GM12891 (cell line): Measurements from ENCODE around the gene EIF4E2.

Experiments used
- DNase-seq: peaks from one replicate; pipeline ENCODE4 v3.0.0; 2011; ENCODE audit warnings: low spot score; ENCODE audit not compliant: insufficient read length
- FAIRE-seq: peaks from 2 replicates; lab custom pipeline; 2011; peaks lifted over from hg19 to GRCh38; lab: Jason Lieb, UNC
- PAX5 ChIP-seq: IDR thresholded peaks from 2 replicates; pipeline ENCODE4 v1.6.1; 2011; ENCODE audit warnings: low read length, moderate library complexity, mild to moderate bottlenecking; ENCODE audit not compliant: insufficient read depth, severe bottlenecking
- POLR2A ChIP-seq: IDR thresholded peaks from 2 replicates; pipeline ENCODE4 v1.6.1; 2011; ENCODE audit warnings: low read depth, low read length, control low read depth
- POLR2AphosphoS5 ChIP-seq: IDR thresholded peaks from 2 replicates; pipeline ENCODE4 v1.6.1; 2011; ENCODE audit warnings: low read depth, low read length, control low read depth
- POU2F2 ChIP-seq: IDR thresholded peaks from 2 replicates; pipeline ENCODE4 v1.6.1; 2011; ENCODE audit warnings: low read depth, mild to moderate bottlenecking, control low read depth, low read length, moderate library complexity
- SPI1 ChIP-seq: IDR thresholded peaks from 2 replicates; pipeline ENCODE4 v1.6.1; 2011; ENCODE audit warnings: low read depth, low read length, control low read depth
- TAF1 ChIP-seq: IDR thresholded peaks from 2 replicates; pipeline ENCODE4 v1.6.1; 2011; ENCODE audit warnings: low read depth, low read length, control low read depth

Gene EIF4E2

GRCh38 chr2:232543928-232544631, 6.4 kb upstream of the EIF4E2 start:
- TF ChIP-seq POLR2A (no peak), SPI1 (no peak), POLR2AphosphoS5 (no peak), TAF1 (no peak), PAX5 (no peak), POU2F2 (no peak)
- FAIRE-seq: no peak
- no peak for DNase-seq

GRCh38 chr2:232544674-232545073, 5.8 kb upstream of the EIF4E2 start:
- FAIRE-seq: no peak
- DNase-seq: no peak
- TF ChIP-seq POLR2AphosphoS5 (no peak), POLR2A (no peak), TAF1 (no peak), SPI1 (no peak), POU2F2 (no peak), PAX5 (no peak)

- TF ChIP-seq PAX5 (no peak), SPI1 (no peak), POLR2A (no peak), POLR2AphosphoS5 (no peak), TAF1 (no peak), POU2F2 (no peak)
- FAIRE-seq (no peak), DNase-seq (no peak)
Measured at GRCh38 chr2:232545511-232546375, 4.7 kb upstream of the EIF4E2 start.

- FAIRE-seq (no peak), DNase-seq (no peak)
- TF ChIP-seq SPI1: no peak
- no peak for TF ChIP-seq POLR2A
- TF ChIP-seq POLR2AphosphoS5: no peak
- no peak for TF ChIP-seq PAX5
- no peak for TF ChIP-seq TAF1
- no peak for TF ChIP-seq POU2F2
Measured at GRCh38 chr2:232547991-232548390, 2.5 kb upstream of the EIF4E2 start.

- FAIRE-seq (no peak), DNase-seq (no peak)
- TF ChIP-seq SPI1 (no peak), POLR2AphosphoS5 (no peak), PAX5 (no peak), POLR2A (no peak), POU2F2 (no peak), TAF1 (no peak)
Measured at GRCh38 chr2:232549655-232550353, 685 bp upstream of the EIF4E2 start.

GRCh38 chr2:232551250-232551638, 755 bp downstream of the EIF4E2 start:
- TF ChIP-seq POU2F2: no peak
- DNase-seq (no peak), FAIRE-seq (no peak)

- DNase-seq (no peak), FAIRE-seq (no peak)
- no peak for TF ChIP-seq PAX5
- TF ChIP-seq TAF1: no peak
- no peak for TF ChIP-seq POLR2AphosphoS5
- TF ChIP-seq POU2F2: no peak
- TF ChIP-seq SPI1: no peak
- no peak for TF ChIP-seq POLR2A
Measured at GRCh38 chr2:232551776-232552175, 1.3 kb downstream of the EIF4E2 start.

- TF ChIP-seq POLR2AphosphoS5 (no peak), TAF1 (no peak), PAX5 (no peak), POLR2A (no peak), SPI1 (no peak), POU2F2 (no peak)
- FAIRE-seq (no peak), DNase-seq (no peak)
Measured at GRCh38 chr2:232556426-232556825, 5.9 kb downstream of the EIF4E2 start.

- DNase-seq: no peak
- TF ChIP-seq SPI1 (peak; percentile 87), POLR2AphosphoS5 (peak; percentile 36), PAX5 (no peak), POU2F2 (no peak), TAF1 (no peak), POLR2A (0 out of 2 replicates have a peak, but pooled peaks have one; percentile 19)
- FAIRE-seq: peak; percentile 71
Measured at GRCh38 chr2:232562515-232563151, 12.1 kb downstream of the EIF4E2 start.
